Colonic mucosa (tissue), 4 donors: ENCODE data around the gene PODN. TPM values are rescaled to one million over a fixed set of nuclear protein-coding genes. Genes with fewer than 3 reads are reported as not detected.

ENCODE experiments used
- DNase-seq: peaks from one replicate; pipeline ENCODE4 v3.0.0-alpha.2; 2020
- H3K27ac ChIP-seq: fragments of 200-600 bp; one replicate; pipeline ENCODE4 v1.8.0; 2021
- H3K27me3 ChIP-seq: fragments of 200-600 bp; one replicate; pipeline ENCODE4 v1.8.0; 2021
- H3K36me3 ChIP-seq: fragments of 200-600 bp; one replicate; pipeline ENCODE4 v1.8.0; 2021
- H3K4me1 ChIP-seq: fragments of 200-600 bp; one replicate; pipeline ENCODE4 v1.8.0; 2021; ENCODE audit warnings: mild to moderate bottlenecking
- H3K4me3 ChIP-seq: fragments of 200-600 bp; one replicate; pipeline ENCODE4 v1.8.0; 2021
- H3K9ac ChIP-seq, 2 donors: one replicate each; pipeline ENCODE4 v1.7.0; 2013; ENCODE audit warnings: control low read depth in 2 of 2, low read depth in 2 of 2, low read length in 2 of 2
- H3K9me3 ChIP-seq: fragments of 200-600 bp; one replicate; pipeline ENCODE4 v1.8.0; 2021
- CTCF ChIP-seq: fragments of 200-600 bp; IDR thresholded peaks from one replicate; pipeline ENCODE4 v1.8.0; 2022; ENCODE audit warnings: antibody characterized with exemption, mild to moderate bottlenecking
- intact Hi-C: fragments of 100-400 bp; cut with DNase I; formaldehyde crosslinking; loops from one replicate; pipeline ENCODE4 v1.14.1; 2022
- total RNA-seq, 2 donors: library from RNA; stranded (reverse); fragmentation: NEBNext Ultra II Directional in 1 of 2; extraction: Animal tissue kit (Norgen Biotek cat#: 25700) in 1 of 2; gene quantifications; one replicate each; pipeline ENCODE4 v1.2.1, GENCODE V29; 2021
- donor health status: healthy.
- donor health status: DM: no; HTN: no; CAD: no.
- donor health status: DM: no; HTN: no; CAD: no.

The PODN gene
- total RNA-seq, 2 donors from 2014 or later, result 3.2 to 9.1 TPM

GRCh38 chr1:53046930-53047329 lies 15.1 kb upstream of the PODN start:
- H3K27me3 ChIP-seq, result no peaks in the 10 kb centered on the region
- no peak overlapping the region for H3K4me3 ChIP-seq
- no peaks in the 10 kb centered on the region for H3K9me3 ChIP-seq
- DNase-seq, result no peak
- H3K36me3 ChIP-seq, result no peaks in the 10 kb centered on the region
- H3K9ac ChIP-seq, result no peak overlapping the region
- H3K27ac ChIP-seq, result no peak overlapping the region
- no peak for TF ChIP-seq CTCF
- intact Hi-C loops, result no loop called here
- no peaks in the 10 kb centered on the region for H3K4me1 ChIP-seq

- DNase-seq, result no peak
- H3K9ac ChIP-seq, result no peak overlapping the region
These were observed 14.0 kb upstream of the PODN start for GRCh38 chr1:53047737-53048736.

GRCh38 chr1:53048960-53049573 lies 12.9 kb upstream of the PODN start:
- H3K9me3 ChIP-seq, result no peaks in the 10 kb centered on the region
- no peaks in the 10 kb centered on the region for H3K36me3 ChIP-seq
- H3K27ac ChIP-seq, result no peak overlapping the region
- H3K9ac ChIP-seq, result no peak overlapping the region
- H3K4me1 ChIP-seq, result no peaks in the 10 kb centered on the region
- intact Hi-C loops, result no loop called here
- no peaks in the 10 kb centered on the region for H3K27me3 ChIP-seq
- no peak for DNase-seq
- no peak overlapping the region for H3K4me3 ChIP-seq
- no peak for TF ChIP-seq CTCF

More at GRCh38 chr1:53047737-53048736, 14.0 kb upstream of the PODN start:
- no peaks in the 10 kb centered on the region for H3K36me3 ChIP-seq
- H3K4me1 ChIP-seq, result no peaks in the 10 kb centered on the region
- no peaks in the 10 kb centered on the region for H3K9me3 ChIP-seq
- no peak for TF ChIP-seq CTCF
- H3K27me3 ChIP-seq, result no peaks in the 10 kb centered on the region
- no peak overlapping the region for H3K27ac ChIP-seq
- intact Hi-C loops, result no loop called here
- no peak overlapping the region for H3K4me3 ChIP-seq

- no peak for DNase-seq
- intact Hi-C loops, result no loop called here
- H3K9me3 ChIP-seq, result no peaks in the 10 kb centered on the region
- no peak overlapping the region for H3K9ac ChIP-seq
- H3K4me1 ChIP-seq, result no peaks in the 10 kb centered on the region
- H3K27ac ChIP-seq, result no peak overlapping the region
- no peak overlapping the region for H3K4me3 ChIP-seq
- H3K27me3 ChIP-seq, result no peaks in the 10 kb centered on the region
- no peaks in the 10 kb centered on the region for H3K36me3 ChIP-seq
- no peak for TF ChIP-seq CTCF
These were observed 12.4 kb upstream of the PODN start for GRCh38 chr1:53049574-53049967.

GRCh38 chr1:53050310-53050709 lies 11.7 kb upstream of the PODN start:
- intact Hi-C loops, result no loop called here
- DNase-seq, result no peak
- Histone ChIP-seq H3K9ac (no peak overlapping the region), H3K36me3 (no peaks in the 10 kb centered on the region), H3K27me3 (no peaks in the 10 kb centered on the region), H3K9me3 (no peaks in the 10 kb centered on the region), H3K4me1 (no peaks in the 10 kb centered on the region), H3K27ac (no peak overlapping the region), H3K4me3 (no peak overlapping the region)
- no peak for TF ChIP-seq CTCF
